GM10847 (cell line): ENCODE results near the gene EIPR1.

Experiments
- POLR2A ChIP-seq: IDR thresholded peaks from 2 replicates; pipeline ENCODE4 v1.6.1; 2011; ENCODE audit not compliant: insufficient read length; ENCODE audit errors: extremely low read depth

EIPR1 gene

DNA sequence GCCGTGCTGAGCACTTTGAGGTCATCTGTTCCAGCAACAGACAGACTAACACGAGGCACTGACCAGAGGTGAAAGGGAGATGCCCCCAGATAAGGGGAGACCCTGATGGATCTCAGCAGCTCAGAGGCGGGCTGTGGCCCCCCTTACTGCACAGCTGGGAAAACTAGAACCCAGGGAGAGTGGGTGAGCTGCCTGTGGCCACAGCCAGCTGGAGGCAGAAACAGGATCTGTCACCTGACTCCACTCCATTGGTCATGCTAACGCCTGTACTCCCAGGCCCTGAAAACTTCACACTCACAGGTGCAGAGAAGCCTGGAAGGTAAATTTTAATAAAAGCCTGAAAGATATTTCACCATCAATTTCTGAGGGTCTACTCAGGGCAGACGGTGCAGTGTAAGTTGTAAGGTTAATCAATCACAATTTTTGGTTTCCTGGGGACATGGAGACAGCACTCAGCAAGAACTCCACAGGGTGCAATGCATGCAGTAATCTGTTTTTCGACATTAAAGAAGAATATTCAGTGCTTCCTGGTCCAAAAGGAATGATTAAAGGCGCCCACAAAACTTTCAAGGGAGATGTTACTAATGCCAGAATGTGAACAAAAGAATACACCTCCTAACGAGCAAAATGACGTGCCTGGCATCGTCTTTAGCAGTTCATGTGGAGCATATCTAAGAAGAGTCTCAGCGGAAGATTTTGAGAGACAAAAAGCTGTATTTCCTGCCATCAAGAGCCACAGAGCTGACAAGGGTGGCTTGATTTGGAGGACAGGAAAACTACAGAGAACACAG lies 173.4 kb downstream of the EIPR1 start:
- TF ChIP-seq POLR2A, result no peak

DNA sequence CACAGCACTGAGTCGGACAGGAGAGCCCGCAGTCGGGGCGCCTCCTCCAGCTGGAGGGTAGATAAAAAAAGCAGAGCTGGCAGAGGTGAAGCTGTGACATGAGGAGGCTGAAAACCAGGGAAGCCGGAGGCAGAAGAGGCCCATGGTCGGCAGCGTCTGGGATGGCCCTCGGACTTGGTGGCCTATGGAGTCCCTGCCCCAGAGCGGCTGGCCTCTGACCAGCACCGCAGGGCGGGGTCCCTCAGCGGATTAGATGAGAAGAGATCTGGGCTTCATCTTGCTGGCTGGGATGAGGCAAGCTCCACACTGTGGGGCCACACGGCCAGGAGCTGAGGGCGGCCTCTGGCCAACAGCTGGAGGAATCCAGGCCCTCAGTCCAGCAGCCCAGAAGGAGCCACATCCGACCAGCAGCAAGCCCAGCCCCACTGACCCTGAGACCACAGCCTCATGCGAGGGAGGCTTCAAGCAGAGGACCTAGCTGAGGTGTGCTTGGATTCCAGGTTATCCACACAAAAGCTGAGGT lies 174.1 kb downstream of the EIPR1 start:
- no peak for TF ChIP-seq POLR2A

DNA sequence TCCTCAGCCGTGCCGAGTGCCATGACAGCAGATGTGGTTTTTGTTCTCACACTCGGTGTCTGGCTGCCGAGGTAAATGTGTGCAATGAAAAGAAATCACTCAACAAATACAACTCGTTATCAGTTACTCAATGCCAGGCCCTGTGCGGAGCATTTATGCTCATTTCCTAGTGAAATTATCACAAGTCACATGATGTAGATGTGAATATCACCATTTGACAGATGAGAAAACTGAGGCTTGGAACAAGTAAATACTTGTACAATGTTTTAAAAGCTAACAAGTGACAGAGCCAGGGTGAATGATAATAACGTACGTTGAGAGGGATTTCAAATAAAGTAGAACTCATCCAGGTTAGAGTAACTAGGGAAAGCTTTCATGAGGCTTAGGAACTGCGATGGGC lies 174.7 kb downstream of the EIPR1 start:
- no peak for TF ChIP-seq POLR2A

DNA sequence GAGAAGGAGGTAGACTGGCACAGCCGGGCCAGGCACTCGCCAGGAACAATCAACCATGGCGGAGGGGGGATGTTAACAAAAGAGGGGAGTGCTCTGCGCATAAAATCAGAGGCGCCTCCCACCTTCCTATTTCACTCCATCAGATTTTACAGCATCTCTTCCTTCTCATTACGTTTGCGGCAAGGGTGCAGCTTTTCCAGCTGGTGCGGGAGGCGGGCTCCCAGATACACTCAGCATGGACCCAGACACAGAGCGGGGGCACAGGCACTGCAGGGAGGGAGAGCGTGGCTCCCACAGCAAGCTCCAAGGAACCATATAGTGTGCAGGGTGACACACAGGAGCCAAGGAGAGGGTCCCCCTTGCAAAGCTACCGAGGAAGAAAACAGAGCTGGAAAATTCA lies 176.3 kb downstream of the EIPR1 start:
- TF ChIP-seq POLR2A, result no peak

DNA sequence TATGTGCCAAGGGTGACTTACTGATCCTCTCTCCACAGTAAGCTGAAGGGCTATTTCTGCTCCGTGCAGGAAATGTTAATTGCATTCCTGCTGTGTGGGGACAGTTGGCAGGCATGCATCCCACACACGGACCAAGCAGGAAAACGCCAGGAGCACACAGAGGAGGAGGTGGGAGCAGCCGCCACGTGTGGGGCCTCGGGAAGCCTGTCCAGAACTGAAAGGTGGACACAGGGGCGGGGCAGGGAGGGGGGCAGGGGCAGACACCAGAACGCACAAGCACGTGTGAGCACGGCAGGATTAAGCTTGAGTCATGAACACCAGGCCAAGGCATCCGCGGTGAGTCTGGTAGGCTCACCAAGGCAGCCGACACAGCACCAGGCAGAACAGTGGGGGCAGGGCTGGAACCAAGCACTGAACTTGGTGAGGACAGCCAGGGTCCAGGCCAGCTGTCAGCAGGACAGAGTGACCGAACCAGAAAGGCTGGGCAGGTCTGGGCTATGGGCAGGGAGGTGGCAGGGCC lies 177.1 kb downstream of the EIPR1 start:
- no peak for TF ChIP-seq POLR2A

DNA sequence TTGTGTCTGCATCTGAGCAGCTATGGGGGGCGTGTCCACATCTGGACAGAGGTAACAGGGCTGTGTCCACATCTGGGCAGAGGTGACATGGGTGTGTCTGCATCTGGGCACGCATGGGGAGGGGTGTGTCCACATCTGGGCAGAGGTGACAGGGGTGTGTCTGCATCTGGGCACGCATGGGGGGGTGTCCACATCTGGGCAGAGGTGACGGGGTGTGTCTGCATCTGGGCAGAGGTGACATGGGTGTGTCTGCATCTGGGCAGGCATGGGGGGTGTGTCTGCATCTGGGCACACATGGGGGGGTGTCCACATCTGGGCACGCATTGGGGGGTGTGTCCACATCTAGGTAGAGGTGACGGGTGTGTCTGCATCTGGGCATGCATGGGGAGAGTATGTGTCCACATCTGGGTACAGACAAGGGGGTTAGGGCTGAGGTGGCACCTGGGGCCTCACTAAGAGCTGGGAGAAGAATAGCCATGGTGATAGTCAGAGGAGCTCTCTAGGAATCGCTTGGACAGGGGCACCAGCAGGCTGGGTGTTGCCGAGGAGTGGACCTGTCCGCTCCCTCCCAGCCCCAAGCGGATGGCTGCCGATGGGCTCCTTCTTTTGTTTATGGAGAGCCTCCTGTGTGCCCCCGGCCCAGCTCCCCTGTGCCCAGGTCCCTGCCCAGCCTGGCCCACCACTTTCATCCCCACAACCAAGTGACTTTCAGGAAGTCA lies 177.8 kb downstream of the EIPR1 start:
- TF ChIP-seq POLR2A, result no peak

DNA sequence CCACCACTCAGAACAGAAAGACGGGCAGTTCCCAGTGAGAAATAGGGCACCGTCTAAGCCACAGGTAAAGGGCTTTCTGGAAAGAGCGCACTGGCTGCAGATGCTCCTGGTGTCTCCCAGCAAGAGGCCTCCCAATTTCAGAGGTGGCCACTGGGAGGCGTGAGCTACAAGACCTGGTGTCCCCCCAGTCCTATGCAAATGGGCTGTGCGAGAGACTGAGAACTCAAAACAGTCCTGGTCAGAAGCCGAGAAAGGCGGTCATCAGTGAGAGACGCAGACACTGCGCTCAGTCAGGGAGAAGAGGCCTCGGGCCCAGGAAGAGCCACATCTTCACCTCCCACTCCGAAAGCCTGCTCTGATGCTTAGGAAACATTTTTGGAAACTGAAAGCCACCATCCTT lies 179.5 kb downstream of the EIPR1 start:
- TF ChIP-seq POLR2A, result no peak

DNA sequence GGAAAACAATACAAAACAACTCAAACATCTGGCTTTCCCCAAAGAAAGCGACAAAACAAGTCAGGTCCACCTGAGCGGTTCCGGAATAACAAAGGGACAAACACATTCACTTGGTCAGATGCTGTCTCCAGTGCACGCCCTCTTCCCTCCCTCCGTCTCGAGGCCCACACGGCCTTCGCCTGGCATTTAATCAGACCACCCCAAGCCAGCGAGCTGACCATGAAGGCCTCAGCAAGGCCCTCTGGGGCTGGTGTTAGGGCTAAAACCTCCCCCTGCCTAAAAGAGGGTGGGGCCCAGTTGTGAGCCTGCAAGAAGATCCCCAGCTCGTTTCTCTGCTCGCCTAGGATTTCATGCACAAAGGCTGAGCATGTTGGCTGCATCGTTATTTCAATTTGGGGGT lies 180.3 kb downstream of the EIPR1 start:
- no peak for TF ChIP-seq POLR2A

DNA sequence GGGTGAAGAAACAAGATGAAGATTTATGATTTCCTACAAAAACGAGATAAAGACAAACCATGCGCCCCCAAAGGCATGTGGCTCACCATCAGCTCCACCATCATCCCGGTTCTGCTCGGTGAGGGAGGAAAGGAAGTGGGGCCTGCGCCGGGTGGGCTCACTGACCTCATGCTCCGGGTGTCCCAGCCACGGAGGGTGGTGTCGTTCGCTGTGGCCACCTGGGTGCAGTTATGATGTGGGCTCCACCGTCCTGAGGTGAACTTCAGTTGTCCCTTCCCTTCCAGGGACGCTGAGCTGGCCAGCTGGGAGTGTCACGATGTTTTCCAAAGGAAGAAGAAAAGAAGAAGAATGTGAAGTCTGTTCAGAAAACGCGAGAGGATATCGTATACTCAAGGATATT lies 180.9 kb downstream of the EIPR1 start:
- TF ChIP-seq POLR2A, result no peak

DNA sequence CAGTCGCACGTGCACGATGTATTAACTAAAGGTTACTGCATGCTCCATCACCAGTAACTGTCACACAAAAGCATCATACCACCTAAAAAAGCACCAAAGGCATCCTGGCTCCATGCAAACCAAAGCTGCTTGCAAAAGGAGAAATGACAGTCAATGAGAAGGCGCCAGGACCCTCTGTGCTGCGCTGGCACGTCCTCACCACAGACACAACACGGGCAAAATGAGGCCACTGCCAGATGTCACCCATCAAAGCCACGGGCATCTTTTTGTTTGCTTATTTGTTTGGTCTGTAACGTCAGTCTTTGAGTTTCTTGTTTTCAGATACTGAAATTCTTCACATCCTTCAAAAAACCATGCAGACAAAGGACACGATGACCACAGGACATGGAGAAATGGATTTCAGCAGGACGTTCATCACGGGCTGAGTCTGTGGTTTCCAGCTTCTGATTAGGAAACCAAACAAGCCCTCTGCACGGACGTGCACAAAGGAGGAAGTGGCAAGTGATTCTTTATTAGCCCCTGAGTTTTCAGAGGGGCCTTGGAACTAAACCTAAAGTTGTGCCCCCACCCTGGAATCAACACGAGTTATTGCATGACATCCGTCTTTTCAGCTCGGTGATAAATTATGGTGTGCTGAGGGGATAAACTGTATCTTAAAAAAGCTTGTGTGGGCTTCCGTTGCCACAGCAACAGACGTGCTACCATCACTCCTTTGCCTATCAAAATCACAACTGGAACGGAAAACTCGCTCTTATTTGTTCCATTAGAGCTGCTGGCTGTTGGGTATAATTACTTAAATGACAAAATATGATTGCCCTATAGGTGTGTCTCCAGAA lies 181.8 kb downstream of the EIPR1 start:
- TF ChIP-seq POLR2A, result no peak

DNA sequence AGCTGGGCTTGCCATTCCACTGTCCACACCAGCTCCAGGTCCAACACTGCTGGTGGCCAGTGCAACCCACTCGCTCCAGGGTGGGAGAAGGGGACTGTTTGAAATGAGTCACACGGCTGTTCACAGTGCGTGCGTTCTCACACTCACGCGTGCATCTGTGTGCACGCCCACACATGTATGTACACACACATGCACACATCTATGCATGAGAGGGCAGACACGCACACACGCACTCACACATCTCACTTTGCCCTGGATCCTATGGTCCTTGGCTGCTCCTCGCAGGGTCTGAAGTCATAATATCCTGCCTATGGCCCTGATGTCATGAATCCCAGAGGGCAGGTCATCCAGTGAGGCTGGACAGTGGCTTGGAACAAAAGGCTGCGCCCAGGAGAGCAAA lies 182.8 kb downstream of the EIPR1 start:
- no peak for TF ChIP-seq POLR2A

DNA sequence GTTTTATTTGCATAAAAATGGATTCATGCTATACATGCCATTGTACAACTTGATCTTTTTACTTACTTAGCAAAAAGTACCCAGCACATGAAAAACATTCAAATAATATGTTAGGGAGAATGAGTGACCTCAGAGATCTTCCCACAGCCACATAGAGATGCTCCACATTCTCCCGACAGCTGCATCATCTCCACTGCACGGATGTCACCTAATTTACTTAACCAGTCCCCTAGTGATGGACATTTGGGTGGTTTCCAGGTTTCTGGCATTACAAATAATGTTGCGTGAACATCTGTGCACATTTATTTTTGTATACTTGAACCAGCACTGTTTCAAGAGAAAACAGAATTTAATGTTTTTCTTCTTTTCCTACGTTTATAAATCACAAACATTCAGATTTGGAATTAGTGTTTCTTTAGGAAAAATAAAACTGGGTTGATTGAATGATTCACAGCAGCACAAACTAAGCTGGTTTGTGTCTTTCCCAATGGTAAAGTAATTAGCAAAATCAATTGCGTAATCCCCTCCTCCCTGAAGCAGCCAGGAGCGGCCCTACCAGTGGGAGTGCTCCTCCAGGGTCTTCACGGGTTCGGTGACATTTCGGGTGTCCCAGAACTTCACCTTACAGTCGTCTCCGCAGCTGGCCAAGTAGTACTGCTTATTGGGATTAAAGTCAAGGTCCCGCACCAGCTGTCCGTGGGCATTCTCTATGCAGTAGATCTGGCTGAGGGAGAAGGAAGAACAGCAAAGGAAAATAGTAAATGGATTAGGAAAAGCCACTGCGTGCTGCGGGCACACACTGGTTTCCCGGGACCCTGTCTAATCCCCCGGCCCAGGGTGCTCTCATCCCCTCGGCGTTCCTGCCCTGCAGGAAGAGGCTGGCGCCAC lies 183.9 kb downstream of the EIPR1 start:
- no peak for TF ChIP-seq POLR2A

DNA sequence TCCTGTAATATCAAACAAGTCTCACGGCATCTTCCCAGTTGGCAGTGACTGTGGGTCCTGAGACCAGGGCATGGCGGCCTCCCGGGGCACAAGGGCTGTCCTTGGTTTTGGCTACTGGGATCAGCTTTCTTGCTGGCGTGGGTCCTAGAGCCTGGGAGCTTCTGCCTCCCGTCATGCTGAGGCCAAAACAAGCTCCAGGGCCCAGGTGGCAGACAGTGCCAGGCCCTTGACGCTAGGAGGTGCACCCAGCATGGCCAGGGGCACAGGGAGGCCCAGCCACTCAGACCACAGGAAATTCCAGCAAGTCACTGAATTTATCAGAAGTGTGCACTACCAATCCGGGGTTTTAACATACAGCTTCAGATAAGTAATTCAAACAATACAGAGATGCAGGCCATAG lies 184.7 kb downstream of the EIPR1 start:
- no peak for TF ChIP-seq POLR2A

DNA sequence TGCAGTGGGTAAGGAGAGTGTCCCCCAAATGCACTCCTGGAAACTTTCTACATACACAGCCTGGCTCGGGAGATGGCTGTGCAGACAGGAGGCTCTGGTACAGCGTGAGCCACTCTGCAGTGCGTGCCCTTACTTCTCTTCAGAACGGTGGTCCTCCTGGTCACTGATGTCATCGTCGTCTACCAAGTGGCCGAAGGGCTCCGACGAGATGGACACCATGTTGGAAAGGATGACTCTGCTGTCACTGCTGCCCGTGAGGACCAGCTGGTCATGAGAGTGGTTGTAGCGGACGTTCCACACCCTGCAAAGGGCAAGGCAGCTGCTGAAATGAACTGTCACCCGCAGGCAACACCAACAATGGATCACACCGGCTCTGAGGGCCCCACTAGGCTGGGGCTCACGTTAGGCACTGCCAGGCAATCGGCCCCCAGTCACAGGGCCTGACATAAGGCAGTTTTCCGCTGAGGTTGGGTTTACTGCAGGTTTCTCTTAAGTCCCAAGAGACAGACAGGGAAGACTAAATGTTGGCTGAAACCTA lies 185.3 kb downstream of the EIPR1 start:
- no peak for TF ChIP-seq POLR2A
